AML-193 (cell line): ENCODE data around the gene SCARB1.

ENCODE experiments used
- DNase-seq, 2 experiments: peaks; one replicate each; lab custom pipeline; 2025; lab: John Stamatoyannopoulos, UW

The SCARB1 gene

DNA sequence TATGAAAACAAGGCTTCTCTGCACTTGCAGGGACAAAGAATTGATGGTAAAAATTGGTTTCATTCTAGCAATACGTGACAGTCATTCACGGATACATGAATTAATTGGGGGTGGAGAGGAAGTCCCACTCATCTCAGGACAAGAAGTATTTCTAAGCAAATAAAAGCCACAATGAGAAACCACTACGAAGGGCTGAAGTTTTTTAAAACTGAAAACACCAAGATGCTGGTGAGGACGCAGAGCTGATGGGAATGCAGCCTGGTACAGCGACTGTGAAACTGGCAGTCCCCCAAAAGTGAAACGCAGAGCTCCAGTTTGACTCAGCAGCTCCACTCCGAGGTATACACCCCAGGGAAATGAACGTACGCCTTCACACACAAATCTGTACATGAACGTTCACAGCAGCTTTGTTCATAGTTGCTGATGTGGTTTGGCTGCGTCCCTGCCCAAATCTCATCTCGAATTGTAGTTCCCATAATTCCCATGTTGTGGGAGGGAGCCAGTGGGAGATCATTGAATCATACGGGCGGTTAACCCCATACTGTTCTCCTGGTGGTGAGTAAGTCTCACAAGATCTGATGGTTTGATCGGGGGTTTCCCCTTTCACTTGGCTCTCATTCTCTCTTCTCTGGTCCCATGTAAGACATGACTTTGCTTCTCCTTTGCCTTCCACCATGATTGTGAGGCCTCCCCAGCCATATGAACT lies 89.0 kb downstream of the SCARB1 start:
- peak; percentile 35 to 58 for DNase-seq

- DNase-seq, result peak; percentile 76 to 86
Observed at GRCh38 chr12:124774054-124774461, 89.6 kb downstream of the SCARB1 start.

GRCh38 chr12:124772289-124773170 lies 91.1 kb downstream of the SCARB1 start:
- no peak for DNase-seq

DNA sequence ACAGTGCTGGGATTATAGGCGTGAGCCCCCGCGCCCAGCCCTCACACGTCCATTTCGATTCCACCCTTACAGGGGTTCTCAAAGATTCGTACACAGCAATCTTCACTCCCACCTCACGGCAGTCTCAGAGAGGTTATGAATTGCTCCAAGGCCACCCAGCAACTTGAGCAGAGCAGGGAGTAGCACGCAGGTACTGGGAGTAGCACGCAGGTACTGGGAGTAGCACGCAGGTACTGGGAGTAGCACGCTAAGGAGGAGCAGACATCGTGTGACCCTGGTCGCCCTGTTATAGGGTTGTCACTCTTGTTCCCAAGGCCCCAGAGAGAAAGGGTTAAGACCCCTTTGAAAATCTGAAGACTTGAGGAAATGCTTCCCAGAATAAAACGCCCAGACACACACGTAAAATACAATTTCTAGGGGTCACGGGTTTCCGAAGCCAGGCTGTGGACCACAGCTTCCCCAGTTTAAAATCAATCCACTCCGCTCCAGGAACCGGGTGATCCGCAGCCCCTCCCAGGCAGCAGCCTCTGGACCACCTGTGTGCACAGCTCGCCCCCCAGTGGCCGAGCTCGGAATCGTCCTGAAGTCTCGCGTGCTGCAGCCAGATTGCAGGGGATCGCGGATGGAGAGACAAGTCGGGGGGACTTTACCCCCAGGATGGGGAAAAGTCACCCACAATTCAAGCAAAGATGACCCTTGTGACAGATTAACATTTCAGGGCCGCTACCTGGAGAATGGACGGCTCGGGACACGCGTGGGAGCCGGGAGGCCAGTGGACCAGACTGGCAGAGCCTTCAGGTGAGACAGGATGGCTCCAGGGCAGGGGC lies 92.0 kb downstream of the SCARB1 start:
- DNase-seq, result peak; percentile 35 to 50

GRCh38 chr12:124770728-124771127 lies 92.9 kb downstream of the SCARB1 start:
- no peak for DNase-seq

DNA sequence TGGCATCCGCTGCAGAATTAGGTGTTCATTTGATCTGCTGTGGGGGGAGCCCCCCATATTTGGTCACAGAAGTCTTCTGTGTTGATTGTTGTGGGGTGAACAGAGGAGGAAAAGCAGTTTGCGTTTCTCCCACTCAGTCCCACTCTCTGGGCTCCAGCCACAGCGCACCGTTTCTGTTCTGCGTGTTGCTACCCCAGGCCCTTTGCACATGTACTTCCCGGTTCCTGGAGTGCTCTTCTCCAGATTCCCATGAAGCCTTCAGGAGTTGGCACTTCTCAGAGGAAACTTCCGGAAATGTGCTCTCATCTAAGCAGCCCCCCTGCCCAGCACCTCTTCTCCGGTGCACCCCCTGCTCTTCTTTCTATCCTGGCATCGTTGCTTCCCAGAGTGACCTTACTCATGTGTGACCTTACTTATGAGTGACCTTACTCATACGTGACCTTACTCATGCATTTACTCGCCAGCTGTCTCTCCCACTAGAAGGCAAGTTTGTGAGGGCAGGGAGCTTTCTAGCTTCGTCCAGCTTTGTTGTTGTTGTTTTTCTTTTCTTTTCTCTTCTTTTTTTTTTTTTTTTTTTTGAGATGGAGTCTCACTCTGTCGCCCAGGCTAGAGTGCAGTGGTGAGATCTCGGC lies 93.7 kb downstream of the SCARB1 start:
- DNase-seq, result no peak

DNA sequence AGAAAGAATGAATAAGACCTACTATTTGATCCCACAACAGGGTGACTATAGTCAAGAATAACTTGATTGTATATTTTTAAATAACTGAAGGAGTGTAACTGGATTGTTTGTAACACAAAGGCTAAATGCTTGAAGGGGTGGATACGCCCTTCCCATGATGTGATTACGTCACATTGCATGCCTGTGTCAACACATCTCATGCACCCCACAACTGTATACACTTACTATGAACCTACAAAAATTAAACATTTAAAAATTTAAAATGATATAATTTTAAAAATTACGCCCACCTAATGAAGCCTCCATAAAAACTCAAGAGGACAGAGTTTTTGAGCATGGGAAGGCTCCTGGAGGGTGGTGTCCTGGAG lies 94.5 kb downstream of the SCARB1 start:
- no peak for DNase-seq

GRCh38 chr12:124768452-124769162 lies 95.1 kb downstream of the SCARB1 start:
- no peak for DNase-seq

GRCh38 chr12:124767066-124767821 lies 96.4 kb downstream of the SCARB1 start:
- peak; percentile 52 to 54 for DNase-seq

DNA sequence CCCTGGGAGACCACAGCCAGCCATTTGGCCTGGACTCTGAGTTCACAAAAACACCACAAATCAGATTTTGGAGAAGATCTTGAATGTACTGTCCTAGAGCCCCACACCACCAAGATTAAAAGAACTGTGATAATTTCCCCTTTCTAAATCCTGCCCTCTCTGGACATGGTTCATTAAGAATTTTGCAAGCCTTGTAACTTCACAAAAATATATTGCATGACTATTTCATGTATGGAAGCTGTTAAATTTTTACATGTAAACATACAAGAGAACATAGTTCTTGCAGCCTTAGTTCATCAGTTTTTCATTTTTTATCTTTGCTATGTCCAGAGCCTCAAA lies 97.0 kb downstream of the SCARB1 start:
- DNase-seq, result peak; percentile 52 to 54

- no peak for DNase-seq
Observed at GRCh38 chr12:124765581-124766489, 97.8 kb downstream of the SCARB1 start.

- no peak for DNase-seq
Observed at GRCh38 chr12:124764870-124765580, 98.6 kb downstream of the SCARB1 start.

GRCh38 chr12:124764451-124764850 lies 99.2 kb downstream of the SCARB1 start:
- peak; percentile 33 to 34 for DNase-seq

- peak; percentile 40 to 58 for DNase-seq
Observed at GRCh38 chr12:124763594-124763979, 100.1 kb downstream of the SCARB1 start.

DNA sequence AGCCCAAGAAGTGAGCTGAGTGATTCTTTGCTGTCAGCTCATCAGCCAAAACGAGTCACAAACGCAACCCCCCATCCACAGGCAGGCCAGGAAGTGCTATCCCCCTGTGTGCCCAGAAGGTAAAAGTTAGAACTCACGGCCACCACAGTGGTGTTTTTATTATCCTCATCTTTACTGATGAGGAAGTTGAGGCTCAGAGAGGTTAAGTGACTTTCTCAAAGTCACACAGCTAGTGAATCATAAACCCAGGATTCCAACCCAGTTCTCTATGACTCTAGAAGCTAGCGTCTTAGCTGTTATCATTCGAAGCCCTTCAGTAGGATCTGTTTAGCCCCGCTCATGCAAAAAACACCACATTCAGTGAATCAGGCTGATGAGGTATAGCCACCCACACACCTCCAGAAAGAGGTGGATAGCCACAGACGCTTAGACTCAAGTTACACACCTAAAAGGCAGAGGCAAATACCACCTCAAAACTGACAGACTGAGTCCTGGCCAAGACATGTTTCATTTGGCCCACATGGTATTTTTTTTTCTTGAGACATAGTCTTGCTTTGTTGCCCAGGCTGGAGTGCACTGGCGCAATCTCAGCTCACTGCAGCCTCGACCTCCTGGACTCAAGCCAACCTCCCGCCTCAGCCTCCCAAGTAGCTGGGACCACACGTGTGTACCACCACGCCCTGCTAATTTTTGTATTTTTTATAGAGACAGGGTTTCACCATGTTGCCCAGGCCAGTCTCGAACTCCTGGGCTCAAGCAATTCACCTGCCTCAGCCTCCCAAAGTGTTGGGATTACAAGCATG lies 100.7 kb downstream of the SCARB1 start:
- DNase-seq, result no peak

- DNase-seq, result no peak
Observed at GRCh38 chr12:124762384-124762783, 101.3 kb downstream of the SCARB1 start.

DNA sequence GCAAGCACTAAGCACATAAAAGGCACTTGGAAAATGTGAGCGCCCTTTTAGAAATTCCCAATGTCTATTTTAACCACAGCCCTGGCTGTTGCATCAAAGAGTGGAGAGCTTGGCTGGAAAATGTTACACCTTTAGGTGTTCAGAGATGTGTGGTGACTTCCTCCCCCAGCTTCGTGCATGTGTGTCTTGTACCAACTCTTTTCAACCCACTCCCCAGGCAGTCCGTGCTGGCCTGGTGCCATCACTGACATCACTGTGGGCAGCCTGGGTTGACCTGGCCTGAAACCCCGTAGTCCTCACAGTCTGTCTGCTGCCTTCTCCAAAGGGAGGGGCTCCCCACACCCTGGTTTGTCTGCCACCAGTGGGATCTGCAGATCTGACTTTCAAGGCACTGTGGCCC lies 101.8 kb downstream of the SCARB1 start:
- DNase-seq, result no peak

DNA sequence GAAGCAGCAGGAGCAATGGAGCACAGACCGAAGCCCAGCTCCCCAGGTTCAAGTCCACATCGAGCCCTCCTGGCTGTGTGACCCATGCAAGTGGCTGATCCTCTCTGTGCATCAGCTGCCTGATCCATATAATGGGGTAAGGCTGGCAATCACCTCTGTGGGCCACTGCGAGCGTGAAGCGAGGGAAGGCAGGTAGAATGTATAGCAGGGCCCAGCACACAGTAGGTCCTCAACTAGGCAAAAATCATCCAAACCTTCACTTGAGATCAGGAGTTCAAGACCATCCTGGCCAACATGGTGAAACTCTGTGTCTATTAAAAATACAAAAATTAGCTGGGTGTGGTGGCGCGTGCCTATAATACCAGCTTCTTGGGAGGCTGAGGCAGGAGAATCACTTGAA lies 102.6 kb downstream of the SCARB1 start:
- no peak for DNase-seq
